ENCODE results near the gene CREBBP. TPM values are rescaled to one million over a fixed set of nuclear protein-coding genes. Genes with fewer than 3 reads are reported as not detected.
A peak's percentile ranks its signal among the peaks of the same experiment; 100 is the strongest.

Gene CREBBP
- total RNA-seq, 1 donor from 2014 or later = 35.3 TPM

DNA sequence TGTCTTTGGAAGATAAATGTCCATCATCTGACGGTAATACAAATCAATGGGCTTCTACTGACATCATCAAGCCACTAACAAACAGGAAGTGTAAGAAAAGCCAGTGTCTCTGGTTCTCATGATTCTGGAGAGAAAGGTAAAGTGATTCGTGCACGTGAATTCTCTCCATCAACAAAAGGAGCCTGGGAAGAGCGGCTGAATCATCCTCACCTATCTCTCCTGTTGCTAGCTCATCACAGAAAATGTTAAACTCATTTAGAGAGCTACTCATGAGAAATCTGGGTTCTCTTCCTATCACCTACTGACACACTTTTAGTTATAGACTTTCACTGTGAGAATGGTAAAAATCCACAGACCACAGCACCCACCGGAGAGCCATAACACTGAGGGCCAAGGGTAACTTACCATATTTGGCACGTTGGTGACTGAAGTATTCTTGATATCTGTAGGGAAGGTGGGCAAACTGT, 70.3 kb downstream of the CREBBP start:
- intact Hi-C loops (cut with DNase I) = no loop called here
- ATAC-seq (ENCODE audit: poor library complexity) (no peak), DNase-seq (no peak)

DNA sequence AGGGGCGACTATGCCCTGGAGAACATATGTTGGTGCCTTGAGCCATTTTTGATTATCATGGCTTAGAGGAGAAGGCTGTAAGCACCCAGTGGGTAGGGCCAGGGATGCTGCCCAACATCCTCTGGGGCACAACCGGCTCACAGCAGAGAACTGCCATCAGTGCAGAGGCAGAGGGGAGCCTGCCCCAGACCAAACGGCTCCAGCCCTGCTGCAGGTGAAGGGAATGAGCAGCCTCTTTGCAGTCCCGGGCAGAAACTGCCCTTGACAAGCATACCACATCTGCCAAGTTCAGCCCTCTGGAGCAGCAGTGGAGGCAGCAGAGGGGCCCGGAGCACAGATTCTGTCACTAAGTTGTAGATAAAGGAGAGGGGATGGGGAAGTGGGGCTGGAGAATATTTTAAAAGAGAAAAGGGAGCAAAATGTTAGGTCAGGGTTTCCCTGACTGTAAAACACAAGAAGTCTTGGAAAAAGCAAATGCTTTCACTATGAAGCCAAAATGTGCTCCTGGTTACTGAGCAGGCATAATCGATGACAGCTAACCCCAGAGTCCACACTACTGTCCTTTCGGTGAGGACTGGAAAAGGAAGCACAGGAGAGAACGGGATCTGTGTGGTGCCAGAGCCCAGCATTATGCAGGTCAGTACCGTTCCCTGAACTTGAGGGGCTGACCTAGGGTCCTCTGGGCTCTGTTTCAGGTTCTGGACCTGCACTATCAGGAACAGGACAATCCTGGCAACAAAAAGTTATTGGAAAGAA, 72.0 kb downstream of the CREBBP start:
- no peak for DNase-seq
- intact Hi-C loops (cut with DNase I) = no loop called here
- no peak for ATAC-seq (ENCODE audit: poor library complexity)

DNA sequence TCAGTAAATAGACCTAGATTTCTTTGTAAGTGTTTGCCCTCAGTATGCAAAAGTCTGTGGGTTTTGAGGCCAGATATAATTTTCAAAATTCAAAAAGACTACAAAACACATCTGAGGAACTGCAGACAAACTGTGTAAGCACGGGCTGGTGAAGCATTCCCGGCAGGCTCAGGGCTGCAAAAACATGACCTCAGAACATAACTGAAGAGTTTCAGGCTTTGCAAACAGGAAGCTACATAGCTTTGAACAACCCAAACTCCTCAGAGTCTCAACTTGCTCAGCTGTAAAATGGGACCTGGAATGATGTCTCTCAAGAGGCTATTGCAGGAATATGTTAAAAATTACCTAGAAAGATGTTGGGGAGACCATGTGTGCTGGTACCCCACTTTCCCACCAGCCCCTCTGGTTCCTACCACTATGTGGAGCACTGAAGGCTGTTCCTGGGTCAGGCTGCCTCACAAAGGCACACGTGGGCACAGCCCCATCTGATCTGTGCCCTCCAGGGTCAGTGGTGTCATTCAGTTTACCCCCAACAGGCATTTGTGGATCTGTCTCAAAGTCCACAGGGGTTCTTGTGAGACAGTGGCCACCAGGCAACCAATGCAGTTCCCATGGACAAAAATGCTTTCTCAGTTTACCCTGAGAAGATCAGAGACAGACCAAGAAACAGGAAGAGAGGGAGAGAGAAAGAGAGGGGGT, 72.9 kb downstream of the CREBBP start:
- intact Hi-C loops (cut with DNase I) = no loop called here
- no peak for ATAC-seq (ENCODE audit: poor library complexity)
- DNase-seq = no peak

DNA sequence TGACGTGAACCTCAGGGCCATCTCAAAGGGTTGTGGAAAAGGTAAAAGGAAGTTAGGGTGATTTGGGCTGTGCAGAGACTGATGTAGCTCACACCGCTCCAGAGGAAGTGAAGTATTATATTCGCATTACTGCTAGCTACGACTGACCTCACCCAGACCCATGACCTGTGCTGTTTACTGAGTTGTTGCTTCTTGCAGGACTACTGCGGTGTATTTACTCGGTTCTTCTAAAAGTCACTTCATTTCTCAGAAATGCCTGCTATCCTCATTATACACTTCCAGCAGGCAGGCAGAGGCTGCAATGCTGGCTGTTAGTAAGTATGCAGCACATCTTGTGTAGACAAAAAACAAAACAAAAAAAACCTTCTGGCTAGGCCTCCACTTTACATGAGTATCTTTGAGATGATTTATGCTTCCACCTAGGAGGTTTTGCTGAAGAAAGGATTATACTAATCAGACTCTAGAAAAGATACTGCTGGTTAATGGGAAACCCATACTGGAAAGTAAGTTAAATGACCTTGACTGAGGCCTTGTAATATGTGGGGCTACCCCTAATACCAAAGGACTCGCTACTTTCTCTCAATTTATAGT, 76.0 kb downstream of the CREBBP start:
- intact Hi-C loops (cut with DNase I) = no loop called here
- ATAC-seq (ENCODE audit: poor library complexity) (peak; percentile 22), DNase-seq (no peak)

DNA sequence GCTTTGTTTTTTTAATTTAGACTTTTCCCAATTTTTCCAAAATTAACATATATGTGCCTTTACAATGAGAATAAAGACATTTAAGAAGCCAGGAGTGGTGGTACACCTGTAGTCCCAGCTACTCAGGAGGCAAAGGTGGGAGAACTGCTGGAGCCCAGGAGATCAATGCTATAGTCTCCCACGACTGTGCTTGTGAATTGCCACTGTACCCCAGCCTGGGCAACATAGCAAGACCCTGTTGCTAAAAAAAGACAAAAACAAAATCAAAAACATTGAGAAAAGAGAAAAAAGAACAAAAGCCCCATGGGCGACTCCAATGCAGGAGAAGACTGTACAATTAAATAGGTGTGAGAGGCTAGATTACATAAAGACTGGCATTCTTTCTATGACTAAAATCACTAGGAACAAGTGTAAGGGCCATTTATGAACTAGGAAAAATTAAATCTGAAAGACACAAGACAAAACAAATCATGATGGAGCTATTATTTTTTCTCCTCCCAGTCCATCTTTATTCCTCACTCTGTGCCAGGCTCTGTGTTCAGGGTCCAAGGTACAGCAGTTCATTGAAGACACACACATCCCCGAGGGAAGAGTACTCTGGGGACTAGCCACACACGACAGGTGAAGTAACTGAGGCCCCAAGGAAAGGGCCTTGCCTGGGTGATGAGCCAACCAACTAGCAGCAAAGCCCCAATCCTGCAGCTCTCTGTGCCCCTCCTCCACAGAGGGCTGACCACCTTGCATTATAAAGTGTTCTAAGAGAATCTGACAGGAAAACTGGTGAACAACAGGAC, 79.8 kb downstream of the CREBBP start:
- no peak for ATAC-seq (ENCODE audit: poor library complexity)
- no peak for DNase-seq
- intact Hi-C loops (cut with DNase I) = no loop called here

DNA sequence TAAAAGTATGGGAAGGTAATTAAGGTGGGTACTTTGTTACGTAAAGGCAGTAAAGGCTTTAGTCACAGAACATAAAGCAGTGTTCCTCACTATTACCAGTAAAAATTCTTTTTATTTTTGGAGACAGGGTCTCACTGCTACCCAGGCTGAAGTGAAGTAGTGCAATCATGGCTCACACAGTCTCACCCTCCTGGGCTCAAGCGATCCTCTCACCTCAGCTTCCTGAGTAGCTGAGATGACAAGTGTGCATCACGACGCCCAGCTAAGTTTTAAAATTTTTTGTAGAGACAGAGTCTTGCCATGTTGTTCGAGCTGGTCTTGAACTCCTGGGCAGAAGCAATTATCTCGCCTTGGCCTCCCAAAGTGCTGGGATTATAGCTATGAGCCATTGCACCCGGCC, 80.5 kb downstream of the CREBBP start:
- ATAC-seq (ENCODE audit: poor library complexity) (no peak), DNase-seq (no peak)
- intact Hi-C loops (cut with DNase I) = no loop called here

DNA sequence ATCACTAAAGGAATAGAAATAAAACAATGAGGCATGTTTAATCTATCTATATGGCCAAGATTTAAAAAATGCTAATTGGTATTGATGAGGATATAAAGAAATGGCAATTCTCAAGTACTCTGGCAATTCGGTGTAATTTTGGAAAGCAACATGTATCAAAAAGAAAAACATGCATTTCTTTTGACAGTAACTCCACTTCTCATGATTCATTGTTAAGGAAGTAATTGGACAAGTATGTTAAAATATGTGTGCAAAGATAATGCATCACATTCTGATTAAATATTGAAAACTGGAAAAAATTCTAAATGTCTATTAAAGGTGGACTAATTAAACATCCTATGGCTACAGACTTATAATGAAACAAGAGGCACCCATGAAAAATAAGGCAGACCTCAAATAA, 81.2 kb downstream of the CREBBP start:
- ATAC-seq (ENCODE audit: poor library complexity) (no peak), DNase-seq (no peak)
- intact Hi-C loops (cut with DNase I) = no loop called here

DNA sequence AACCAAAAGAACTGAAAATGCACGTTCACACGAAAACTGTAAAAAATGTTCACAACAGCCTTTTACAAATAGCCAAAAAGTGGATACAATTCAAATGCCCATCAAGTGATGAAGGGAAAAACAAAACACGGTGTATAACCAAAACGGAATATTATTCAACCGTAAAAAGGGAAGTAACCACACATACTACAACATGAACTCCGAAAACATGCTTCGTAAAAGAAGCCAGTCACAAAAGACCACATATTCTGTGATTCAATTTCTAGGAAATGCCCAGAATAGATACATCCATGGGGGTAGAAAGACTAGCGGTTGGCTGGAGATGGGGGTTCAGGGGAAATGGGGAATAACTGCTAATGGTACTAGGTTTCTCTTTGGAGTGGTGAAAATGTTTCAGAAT, 81.7 kb downstream of the CREBBP start:
- DNase-seq (no peak), ATAC-seq (ENCODE audit: poor library complexity) (no peak)
- intact Hi-C loops (cut with DNase I) = no loop called here

DNA sequence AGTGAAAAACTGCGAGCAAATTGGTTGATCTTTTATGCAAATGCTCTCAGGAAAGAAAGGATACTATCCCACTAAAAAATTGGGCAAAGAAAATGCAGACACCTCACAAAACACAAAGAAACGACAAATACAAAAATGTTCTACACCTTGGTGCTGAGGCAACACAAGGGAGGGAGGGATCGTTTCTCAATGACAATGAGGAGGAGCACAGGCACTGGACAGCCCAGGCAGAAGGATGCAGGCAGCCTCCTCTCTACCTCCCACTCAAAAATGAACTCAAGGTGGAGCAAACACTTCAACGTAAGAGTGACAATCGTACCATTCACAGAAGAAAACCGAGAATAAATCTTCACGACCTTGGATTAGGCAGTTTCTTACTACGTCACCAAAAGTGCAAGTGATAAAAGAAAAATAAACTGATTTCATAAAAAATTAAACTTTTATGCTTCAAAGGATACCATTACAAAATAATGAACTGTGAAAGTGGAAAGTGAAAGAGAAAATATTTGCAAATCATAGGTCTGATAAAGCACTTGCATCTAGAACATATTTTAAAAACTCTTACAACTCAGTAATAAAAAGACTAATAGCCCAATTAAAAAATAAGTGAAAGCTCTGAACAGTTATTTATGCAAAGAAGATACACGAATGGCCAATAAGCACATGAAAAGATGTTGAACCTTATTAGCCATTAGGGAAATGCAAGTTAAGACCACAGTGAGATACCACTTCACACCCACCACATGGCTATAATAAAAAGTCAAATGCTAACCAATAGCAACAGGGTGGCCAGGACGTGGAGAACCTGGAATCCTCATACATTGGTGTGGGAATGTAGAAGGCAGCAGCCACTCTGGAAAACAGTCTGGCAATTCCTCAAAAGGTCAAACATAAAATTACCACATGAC, 82.4 kb downstream of the CREBBP start:
- DNase-seq = no peak
- intact Hi-C loops (cut with DNase I) = no loop called here
- ATAC-seq (ENCODE audit: poor library complexity) = no peak

DNA sequence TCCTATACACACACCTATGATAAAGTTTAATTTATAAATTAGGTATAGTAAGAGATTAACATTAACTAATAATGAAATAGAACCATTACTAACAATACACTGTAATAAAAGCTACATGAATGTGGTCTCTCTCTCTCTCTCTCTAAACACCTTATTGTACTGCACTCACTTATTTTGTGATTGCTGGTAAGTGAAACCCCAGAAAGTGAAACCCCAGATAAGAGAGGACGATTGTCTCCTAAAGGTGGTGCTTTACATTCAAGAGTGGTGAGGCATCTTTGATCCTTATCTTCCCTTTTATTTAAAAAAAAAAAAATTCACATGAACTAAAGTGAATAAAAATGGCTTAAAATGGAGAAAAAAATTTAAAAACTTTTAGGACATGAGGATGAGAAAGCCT, 83.0 kb downstream of the CREBBP start:
- intact Hi-C loops (cut with DNase I) = no loop called here
- ATAC-seq (ENCODE audit: poor library complexity) (no peak), DNase-seq (no peak)

DNA sequence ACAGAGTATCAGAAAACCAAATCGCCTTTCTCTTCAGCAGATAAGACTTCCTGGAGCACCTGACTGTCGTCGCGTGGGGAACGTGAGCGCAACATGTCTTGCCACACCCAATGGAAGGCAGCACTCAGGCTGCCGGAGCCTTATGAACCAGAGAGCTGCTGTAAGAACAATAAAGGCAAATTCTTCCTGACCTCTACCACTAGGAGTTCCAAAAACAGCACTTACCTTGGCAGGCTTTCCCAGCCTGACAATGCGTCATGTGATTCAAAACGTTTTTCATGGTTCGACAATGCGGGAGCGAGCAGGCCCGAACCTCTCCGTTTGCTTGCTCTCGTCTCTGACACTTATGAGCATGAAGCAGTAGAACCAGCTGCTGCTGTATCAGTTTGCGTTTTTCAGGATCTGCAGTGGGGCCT, 87.3 kb downstream of the CREBBP start:
- peak; percentile 81 for ATAC-seq (ENCODE audit: poor library complexity)
- intact Hi-C loops (cut with DNase I) = no loop called here
- DNase-seq = no peak

DNA sequence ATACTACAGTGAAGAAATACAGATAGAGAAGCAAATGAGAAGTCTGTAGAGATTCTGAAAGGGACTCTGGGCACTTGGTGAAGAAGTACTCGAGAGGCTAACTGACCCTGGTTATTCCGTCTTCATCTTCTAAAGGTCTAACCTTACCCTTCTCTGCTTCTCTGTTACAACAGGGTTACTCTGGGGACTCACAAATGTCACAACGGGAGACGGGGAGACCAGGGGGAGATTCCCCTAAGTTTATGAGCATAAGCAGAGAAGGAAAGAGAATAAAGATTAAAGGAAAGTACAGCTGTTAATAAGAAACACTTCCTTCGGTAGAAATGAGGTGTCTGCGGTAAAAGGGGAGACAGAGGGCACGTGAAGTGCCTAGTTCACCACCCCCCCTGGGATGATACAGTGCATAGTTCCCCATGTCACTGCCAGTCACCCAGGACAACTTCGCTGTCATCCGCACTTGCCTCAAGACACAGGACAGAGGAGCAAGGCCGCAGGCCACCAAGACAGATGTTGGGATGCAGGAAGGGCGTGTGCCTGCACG, 88.0 kb downstream of the CREBBP start:
- DNase-seq = no peak
- peak; percentile 13 for ATAC-seq (ENCODE audit: poor library complexity)
- intact Hi-C loops (cut with DNase I) = no loop called here

DNA sequence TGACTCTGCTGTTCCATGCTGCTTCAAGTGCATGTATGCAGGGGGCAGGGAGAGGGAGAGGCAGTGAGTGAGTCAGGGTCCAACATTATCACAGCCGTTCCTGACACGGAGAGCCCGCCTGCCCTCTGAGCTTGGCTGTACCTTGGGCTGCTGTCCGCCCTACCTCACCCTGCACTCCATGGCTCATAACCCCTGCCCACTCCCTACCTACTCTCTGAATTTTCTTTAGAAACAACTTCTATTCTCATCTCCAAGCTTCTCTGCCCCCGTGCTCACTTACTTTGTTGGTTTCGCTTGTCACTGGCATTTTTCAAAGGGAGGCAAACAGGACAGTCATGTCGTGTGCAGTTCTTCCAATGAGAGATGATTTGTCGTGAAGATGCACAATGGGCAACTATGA, 88.8 kb downstream of the CREBBP start:
- ATAC-seq (ENCODE audit: poor library complexity) (no peak), DNase-seq (no peak)
- intact Hi-C loops (cut with DNase I) = no loop called here

DNA sequence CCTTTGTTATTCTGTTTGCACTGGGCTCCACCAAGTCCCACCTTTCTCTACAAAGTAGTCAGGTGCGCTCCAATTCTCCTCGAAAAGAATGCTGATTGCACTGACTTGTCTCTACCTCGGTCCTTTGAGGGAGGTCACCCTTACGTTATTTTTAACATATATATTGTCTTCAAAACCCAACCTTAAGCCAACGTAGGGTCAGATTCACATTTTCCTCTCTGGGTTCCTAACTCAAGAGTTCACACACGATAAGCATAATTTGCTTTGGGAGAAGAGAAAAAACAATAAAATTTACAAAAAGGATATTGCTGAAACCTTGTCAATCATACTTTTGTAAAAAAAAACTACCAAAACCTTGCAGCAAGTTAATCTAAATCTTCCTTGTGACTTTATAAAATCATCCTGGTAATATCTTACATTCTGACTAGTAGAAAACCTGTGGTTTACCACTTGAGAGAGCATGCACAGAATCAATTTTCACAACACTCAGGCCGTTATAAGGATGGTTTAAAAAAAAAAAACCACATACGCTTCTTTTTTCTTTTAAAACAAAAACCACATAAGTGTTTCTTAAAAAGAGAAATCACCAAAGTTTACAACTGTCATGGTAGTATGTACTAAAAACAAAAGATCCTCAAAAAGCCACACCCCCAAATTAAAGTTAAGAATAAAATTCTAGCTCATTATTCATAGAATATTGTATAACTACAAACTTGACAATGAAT, 91.0 kb downstream of the CREBBP start:
- ATAC-seq (ENCODE audit: poor library complexity) (no peak), DNase-seq (no peak)
- intact Hi-C loops (cut with DNase I) = no loop called here

DNA sequence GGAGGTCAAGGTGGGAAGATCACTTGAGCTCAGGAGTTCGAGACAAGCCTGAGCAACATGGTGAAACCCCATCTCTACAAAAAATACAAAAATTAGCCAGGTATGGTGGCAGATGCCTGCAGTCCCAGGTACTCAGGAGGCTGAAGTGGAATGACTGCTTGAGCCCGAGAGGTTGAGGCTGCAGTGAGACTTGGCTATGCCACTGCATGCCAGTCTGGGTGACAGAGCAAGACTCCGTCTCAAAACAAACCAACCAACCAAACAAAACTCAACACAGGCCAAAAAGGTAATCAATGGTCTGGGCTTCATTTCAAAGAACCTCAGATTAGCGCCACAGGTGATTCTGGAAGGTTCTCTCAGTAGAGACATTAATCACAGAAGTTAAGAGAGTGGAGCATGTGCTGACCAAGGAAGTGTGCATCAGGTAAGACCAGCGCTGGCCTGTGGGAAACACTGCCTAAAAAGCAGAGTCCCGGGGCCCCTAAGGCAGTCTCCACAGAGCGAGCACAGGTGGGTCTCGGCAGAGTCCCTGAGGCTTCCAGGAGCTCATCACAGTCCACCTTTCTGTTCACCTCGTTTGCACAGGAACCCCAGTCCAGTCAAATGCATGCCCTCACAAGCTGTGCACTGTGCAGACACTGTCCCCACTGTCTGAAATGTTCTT, 91.7 kb downstream of the CREBBP start:
- no peak for DNase-seq
- no peak for ATAC-seq (ENCODE audit: poor library complexity)
- intact Hi-C loops (cut with DNase I) = no loop called here

DNA sequence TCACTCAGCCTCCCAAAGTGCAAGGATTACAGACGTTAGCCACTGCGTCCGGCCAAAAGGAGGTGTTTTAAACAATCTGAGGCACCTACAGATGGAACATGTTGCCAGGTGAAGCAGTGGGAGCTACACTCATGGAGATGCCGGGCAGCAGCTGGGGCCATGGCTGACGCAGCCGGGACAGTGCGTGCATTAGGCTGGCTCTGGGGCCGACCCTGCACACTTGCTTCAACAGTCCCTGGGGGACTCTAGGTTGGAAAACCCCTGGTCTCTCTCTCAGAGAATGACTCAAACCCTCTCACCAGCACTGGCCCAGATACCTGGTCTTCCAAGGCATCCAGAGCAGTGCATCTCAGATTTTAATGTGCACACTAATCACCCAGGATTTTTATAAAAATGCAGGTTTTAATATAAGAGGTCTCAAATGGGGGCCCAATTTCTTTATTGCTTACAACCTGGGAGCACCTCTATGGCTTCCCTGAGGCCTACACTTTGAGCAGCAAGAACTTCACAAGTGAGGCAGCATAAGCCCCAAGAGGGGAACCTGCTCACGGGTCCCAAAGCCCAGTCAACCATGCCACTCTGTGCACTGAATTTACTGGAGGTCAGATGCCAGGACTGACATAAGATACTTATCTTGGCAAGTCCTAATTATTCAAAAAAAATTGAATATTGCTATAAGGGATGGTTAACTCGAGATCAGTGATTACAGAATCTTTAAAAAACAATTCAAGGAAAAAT, 92.4 kb downstream of the CREBBP start:
- intact Hi-C loops (cut with DNase I) = no loop called here
- DNase-seq (no peak), ATAC-seq (ENCODE audit: poor library complexity) (no peak)
